ENCODE results near the gene FBXL5.

FBXL5 gene

DNA sequence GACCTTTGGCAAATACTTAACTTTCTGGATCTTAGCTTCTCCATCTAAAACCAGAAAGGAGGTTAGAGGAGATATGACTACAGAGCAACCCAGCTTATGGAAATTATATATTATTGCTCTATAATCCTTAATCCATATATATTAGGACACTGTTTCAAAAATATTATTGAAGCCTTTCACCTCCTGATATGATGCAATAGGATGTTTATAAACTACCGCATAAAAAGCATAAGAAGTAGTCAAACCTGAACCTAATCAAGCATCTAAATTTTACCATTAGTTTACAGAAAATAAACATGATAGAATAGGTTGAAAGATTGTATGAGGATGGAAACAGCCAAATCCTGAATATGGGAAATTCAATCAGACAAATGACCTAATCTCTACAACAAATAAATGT, 20.9 kb upstream of the FBXL5 start:
- no peak for DNase-seq (ENCODE audit: low spot score)

DNA sequence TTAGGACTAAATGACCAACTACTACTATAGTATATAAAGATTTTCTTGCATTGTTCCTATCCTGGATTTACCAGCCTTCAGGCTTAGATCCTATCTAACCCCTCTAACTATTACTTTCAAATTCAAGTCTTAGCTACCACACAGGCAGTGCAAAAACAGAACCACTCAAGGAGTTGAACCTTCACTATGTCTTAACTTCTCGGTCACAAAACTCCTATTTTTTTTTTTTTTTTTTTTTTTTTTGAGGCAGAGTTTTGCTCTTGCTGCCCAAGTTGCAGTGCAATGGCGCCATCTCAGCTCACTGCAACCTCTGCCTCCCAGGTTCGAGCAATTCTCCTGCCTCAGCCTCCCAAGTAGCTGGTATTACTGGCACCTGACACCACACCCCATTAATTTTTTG, 20.2 kb upstream of the FBXL5 start:
- no peak for DNase-seq (ENCODE audit: low spot score)

DNA sequence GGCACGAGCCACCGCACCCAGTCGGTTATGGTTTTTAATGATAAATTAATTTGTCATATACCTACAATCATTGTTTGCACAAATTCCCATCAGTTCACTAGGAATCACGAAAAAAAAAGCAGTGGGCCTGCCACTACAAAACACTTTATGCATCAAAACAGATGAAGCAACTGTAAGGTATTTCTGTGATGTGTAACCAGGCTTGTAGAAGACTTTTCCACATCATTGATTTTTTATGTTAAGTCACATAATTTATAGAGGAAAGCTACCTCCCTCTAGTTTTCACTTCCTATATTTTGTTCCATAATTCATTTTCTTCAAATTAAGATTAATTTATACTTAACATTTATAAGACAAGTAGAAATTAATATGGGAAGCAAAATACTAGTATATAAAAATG, 19.8 kb upstream of the FBXL5 start:
- no peak for DNase-seq (ENCODE audit: low spot score)

DNA sequence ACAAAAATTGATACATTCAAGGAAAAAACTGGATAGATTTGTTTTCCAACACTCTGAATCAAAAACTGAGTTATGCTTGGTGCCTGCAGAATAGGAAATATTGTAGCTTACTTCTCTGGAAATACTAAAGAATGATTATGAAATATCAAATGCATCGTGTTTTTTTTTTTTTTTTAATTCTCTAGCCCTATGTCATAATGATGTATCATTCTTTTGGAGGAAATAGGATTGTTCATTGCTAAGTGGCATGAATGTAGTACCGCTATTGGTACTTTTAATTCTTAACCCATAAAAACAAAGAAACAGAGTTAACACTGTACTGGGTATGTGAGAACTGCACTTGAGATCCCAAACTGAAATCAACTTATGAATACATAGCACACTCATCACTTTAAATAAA, 18.9 kb upstream of the FBXL5 start:
- DNase-seq (ENCODE audit: low spot score) = no peak

DNA sequence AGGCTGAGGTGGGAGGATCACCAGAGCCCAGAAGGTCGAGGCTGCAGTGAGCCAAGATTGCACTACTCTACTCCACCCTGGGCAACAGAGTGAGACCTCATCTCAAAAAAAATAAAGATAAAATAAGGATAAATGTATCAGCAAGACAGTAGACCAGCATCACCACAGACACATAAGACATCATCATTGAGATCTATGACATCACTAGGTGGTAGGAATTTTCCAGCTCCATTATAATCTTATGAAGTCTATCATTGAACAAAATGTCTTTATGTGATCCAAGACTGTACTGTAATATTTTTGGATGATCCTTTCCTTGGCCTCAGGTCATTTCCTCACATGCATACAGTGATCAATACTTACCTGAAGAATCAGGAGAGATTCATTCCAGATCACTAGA, 18.2 kb upstream of the FBXL5 start:
- DNase-seq (ENCODE audit: low spot score) = no peak

DNA sequence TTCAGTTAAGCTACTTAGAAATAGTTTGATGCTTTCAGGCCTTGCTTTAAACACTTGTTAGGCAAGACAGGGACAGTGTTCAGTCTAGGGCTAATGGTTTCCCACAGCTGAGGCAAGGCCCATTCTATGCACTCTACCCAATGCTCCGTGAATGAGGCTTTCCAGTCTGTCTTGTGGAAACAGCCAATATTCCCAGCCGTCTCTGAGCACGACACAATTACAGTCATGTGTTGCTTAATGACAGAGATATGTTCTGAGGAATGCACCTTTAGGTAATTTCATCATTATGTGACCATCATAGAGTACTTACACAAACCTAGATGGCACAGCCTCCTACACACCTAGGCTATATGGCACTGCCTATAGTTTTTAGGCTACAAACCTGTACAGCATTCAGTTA, 16.9 kb upstream of the FBXL5 start:
- no peak for DNase-seq (ENCODE audit: low spot score)

DNA sequence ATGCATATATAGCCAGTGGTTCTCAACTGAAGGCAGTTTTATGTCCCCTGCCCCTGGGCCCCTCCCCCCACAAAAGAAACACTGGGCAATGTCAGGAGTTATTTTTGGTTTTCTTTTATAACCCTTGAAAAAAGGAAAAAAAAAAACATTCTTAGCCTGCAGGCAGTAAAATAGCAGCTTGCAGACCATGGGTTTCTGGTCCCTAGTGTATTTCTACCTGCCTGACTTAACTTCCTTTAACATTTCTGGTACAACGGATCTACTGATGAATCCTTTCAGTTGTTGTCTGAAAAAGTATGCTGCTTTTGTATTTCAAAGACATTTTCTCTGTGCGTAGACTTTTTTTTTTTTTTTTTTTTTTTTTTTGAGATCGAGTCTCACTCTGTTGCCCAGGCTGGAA, 15.4 kb upstream of the FBXL5 start:
- DNase-seq (ENCODE audit: low spot score) = no peak

DNA sequence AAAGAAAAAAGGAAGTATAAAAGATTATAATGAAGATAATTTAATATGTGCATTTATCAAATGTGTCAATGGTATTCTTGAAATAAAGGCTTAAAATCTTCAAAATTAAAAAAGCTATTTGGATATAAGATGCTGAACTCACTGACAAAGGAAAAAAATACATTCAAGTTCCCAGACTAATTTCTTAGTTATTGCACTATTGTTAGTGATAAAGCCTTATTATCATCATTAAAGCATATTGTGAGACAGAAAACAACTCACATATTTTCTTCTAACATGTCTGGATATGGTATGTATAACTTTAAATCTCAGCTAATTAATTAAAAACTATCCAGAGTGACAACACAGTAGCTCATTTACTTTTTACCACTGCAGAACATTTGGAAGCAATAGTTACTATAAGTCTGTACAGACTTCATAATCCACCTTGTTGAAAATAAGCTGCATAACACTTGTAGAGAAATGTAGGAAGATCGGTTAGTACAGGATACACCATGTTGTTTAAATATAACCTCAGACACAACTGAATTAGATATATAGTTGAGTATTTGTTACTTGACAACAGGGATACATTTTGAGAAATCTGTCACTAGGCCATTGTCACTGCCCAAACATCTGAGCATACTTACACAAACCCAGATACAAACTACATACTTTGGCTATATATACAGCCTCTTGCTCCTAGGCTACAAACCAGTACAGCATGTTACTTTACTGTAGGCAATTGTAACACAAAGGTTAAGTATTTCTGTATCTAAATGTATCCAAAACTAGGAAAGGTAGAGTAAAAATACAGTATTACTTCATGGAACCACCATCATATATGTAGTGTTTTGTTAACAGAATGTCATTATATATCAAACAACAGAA, 13.6 kb upstream of the FBXL5 start:
- DNase-seq (ENCODE audit: low spot score) = no peak

DNA sequence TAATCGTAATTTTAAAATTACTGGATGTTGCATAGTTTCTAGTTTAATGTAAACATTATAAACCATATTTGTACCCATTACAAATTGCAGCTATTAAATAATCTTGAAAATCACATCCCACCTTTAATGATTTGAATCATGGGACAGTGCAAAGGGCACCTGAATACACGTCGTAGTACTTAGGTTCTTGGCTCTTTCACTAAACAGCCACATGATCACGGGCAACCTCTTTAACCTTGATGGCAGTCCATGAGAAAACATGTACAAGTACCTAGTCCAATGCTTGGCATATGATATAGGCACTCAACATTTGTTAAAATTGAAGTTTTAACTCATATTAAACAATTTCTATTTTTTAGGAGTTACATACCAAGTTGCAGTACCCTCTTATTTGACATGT, 11.8 kb upstream of the FBXL5 start:
- no peak for DNase-seq (ENCODE audit: low spot score)

DNA sequence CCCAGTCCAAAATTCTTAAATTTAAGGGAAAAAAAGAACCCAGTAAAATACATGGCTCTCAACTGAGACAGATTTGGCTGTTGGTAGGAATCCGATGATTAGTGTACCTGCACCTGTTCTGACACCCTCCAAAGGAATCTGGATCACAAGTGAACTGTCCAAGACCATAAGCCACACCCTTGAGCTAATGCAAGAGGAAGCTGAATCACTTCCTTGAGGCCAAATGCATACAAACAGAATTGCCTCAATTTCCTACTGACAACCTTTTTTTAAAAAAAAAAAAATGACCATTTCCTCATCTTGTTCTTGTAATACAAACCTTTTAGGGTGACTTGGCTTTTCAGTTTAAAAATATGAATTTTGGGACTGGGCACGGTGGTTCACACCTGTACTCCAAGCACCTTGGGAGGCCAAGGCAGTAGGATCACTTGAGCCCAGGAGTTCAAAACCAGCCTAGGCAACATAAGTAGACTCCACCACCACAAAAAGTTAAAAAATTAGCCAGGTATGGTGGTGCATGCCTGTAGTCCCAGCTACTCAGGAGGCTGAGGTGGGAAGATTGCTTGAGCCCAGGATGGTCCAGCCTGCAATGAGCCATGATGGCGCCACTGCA, 10.7 kb upstream of the FBXL5 start:
- peak; percentile 70 for DNase-seq (ENCODE audit: low spot score)

DNA sequence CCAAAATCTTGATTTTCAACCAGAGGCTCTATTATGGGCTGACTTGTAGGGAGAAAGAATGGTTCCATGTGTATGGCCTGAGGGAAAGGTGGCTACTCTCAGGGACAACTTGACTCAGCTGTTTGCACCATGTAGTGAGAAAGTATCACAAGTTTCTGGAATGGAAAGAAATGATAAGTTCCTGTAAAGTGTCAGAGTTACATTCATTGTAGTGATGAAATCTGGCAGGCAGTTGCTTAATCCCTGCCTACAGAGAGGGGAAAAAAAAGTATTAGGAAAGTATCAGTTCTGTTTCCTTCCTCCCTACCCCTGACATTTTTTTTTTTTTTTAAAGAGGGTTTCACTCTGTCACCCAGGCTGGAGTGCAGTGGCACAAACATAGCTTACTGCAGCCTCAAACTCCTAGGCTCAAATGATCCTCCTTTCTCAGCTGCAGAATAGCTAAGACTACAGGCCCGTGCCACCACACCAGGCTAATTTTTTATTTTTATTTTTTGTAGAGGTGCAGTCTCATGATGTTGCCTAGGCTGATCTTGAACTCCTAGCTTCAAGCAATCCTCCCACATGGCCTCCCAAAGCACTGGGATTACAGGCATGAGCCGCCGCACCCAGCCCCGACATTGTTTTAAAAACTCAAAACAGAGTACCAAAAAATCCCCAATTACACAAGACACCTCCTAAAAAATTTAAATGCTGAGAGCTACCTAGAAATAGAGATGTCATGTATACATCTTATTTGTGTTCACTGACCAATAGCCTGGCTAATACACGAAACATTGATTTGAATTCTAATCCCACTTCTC, 4.8 kb upstream of the FBXL5 start:
- no peak for DNase-seq (ENCODE audit: low spot score)

DNA sequence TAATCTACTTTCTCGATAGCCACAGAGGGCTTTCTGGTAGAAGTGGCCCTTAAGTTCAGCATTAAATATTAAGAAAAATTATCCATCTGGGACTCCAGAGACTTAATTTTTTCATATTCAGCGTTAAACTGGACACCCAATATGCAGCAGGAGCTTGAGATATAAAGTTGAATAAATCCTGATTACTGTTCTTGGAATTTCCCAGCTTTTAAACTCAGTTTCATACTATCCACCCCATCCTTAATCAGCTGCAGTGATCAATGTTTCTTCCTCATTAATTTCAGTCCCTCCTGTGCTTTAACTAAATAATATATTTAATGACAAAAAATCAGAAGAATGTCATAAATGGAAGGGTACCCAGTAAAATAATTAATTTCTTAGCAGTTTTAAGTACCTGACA, 3.6 kb upstream of the FBXL5 start:
- no peak for DNase-seq (ENCODE audit: low spot score)

DNA sequence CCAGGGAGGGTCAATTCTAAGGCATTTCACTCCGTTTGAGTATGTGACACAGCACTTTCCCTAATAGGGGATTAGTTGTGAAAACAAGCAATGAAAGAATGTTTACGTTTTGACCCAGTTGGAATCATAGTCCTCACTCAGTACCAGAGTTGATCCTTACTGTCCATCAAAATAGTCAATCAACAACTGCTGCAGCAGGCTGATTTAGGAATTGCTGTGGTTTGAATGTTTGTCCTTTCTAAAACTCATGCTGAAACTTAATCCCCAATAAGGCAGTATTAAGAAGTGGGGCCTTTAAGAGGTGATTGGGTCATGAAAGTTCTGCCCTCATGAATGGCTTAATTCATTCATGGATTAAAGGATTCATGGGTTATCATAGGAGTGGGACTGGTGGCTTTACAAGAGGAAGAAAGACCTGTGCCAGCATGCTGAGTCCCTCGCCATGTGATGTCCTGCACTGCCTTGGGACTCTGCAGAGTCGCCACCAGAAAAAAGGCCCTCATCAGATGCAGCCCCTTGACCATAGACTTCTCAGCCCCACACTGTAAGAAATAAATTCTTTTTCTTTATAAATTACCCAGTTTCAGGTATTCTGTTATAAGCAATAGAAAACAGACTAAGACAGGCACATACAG, 3.1 kb upstream of the FBXL5 start:
- DNase-seq (ENCODE audit: low spot score) = no peak

DNA sequence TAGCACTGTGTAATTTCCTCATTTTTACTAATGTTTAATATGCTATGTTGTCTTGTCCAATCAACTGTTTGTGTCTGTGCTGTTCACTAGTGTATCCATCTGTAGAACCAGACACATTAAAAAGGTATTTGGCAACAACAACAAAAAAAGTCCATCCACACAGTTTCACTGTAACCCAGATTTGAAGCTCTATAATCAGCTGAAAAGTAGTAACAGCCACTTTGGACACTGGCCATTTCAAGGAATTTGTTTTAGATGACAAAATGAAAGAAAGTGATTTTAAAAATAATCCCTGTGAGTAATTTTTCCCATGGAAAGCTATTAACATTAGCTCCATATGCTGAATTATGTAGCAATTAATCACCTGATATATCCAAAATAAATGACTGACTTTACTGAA, 2.2 kb upstream of the FBXL5 start:
- DNase-seq (ENCODE audit: low spot score) = no peak

DNA sequence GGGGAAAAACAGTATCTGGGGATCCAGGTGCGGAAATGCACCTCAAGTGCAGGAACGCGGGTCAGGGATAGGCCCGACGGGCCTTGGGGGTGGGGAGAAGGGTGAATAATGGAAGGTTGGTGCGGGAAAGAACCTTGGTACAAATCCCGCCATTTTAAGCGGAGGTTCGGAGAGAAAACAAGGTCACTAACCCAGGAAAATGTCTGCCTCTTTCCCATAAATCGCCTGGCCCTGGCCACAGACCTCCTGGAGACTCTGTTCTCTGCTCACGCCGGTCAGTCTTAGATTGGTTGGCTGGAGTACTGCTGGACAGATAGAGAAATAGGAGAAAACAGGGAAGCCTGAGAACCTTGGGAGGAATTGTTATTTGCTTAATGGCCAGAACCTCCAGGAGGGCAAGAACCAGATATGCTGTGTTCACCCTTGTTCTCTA, 897 bp upstream of the FBXL5 start:
- peak; percentile 50 for DNase-seq (ENCODE audit: low spot score)

DNA sequence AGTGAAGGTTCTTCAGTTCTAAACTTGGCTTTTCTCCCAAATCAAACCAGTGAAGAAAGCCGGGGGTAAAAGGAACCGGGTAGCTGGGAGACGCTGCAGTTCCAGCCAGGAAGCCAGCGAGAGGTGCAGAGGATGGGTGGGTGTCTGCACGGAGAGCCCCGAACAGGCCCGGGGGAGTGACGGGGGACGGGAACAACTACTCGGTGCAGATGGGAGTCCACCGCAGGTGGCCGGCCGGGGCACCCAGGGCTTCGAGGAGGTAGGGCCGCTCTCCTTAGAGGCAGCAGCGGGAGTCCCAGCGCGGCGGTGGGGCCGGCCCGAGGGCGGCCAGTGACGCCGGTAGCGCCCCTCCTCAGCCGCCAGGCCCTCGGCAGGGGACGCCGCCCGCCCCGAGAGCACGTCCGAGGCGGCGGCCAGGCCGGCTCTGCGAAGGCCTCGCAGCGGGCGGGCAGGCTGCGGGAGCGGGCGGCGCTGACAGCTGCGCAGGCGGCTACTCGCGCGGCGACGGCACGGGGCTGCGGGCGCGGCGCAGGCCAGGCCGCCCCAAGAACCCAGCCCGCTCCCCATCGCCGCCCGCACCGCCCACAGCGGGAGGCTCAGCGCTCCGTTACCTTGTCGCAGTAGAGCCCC, 449 bp downstream of the FBXL5 start:
- peak; percentile 47 for DNase-seq (ENCODE audit: low spot score)

DNA sequence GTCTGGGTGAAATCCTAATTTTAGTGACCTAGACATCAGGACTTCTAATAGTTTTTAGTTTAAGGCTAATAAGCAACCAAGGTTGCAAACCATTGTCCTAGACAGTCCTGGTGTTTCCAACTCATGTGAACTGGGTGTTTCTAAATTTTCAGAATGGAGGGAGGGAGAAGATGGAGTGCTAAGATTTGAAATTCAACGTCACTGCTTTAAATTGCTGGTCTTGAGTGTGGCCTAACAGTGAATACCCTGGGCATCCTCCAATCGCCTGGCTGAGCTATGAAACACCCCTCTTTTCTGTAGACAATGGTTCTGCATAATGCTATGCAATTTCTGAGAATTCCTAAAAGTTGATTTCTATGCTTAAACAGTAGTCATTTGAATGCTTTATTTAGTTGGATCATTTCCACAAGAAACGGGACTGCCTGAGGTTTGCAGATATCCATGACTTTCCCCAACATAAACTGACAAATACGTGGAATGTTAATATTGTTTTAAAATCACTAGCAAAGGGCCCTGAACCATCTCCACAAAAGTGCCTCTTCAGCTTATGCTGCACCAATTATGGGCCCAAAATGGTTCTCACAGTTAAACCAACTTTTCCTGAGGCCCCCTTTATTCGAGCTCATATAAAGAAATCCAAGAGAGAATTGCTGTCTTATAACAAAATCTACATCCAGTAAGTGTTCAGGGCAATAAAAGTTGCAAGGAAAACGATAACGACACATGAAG, 1.1 kb downstream of the FBXL5 start:
- DNase-seq (ENCODE audit: low spot score) = peak; percentile 88

DNA sequence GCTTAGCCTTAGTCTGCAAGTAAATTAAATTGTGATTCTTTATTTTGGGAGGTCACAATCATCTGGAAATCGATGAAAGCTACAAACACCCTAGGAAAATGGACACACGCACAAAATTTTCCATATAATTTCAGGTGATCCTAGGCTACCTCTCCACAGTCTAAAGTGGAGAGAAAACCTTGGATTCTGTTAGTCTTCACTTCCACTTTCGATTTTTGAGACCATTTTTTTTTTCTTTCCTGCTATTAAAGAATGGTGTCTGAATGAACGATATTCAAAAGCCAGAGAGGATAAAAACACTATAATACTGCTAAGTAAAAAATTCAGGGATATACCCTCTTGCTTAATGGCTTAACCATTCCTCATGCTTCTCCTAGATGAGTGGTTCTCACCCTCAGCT, 1.7 kb downstream of the FBXL5 start:
- DNase-seq (ENCODE audit: low spot score) = no peak

DNA sequence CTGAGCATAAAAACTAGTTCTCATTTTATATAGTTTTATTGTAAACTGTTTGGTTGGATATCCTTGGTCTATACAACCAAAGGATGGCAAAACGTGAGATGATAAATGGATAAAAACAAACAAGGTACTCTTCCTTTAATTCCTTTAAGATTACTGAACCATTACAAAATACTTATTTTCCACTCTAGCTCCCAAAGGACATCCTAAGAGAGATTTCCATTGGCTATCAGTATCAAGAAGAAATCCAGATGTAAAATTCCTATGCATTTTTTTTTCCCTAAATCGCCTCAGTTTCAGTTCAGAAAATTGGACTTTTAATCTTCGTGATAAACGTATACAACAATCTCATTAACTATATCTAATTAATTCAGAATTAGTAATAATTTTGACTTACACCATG, 2.3 kb downstream of the FBXL5 start:
- peak; percentile 31 for DNase-seq (ENCODE audit: low spot score)

DNA sequence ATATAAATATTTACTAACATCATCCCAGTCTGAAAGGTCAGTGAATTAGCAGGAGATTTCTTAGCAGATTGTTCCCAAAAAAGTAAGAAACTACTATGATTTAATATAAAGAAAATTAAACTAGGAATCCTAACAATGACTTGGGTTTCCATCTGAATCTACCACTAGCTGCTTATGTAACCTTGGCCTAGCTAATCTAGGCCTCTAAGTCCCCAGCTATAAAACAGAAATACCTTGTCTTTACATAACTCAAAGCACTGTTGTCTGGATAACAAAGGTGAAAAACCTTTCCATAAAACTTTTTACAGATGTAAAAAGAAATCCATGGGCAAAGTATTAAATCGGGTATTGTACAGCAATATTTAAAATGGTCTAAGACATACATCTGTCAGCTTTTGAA, 3.0 kb downstream of the FBXL5 start:
- DNase-seq (ENCODE audit: low spot score) = no peak

DNA sequence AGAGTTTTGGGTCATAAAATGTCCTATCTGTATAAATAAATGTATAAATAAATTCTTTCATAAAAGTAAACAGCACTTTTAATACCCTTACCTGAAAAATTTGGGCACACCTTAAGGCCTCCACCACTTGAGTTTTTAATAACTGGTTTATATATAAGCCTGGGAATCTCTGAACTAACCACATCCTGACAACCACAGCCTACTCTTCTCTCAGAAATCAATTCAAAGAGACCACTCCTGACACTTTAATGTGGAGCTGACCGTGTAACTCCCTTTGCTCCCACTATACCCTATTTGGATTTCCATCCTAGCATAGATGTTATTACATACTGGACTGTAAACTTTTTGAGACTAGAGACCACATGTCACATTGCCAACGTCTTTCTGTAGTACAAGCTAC, 3.5 kb downstream of the FBXL5 start:
- DNase-seq (ENCODE audit: low spot score) = no peak

All from RKO (cell line).